ENCODE measurements around the gene C14orf93. TPM values are rescaled to one million over a fixed set of nuclear protein-coding genes. Genes with fewer than 3 reads are reported as not detected.

The C14orf93 gene
- total RNA-seq, 1 donor from 2014 or later = 16.0 TPM

GRCh38 chr14:23000860-23001259 is 9.1 kb downstream of the C14orf93 start:
- no peak overlapping the region for H3K4me3 ChIP-seq
- no peaks in the 10 kb centered on the region for H3K4me1 ChIP-seq
- TF ChIP-seq POLR2AphosphoS5 (IDR thresholded peaks at IDR 0.05; ENCODE audit: insufficient read depth in 1 of 2, low read depth in 1 of 2) (no peak), POLR2A (IDR thresholded peaks at IDR 0.05) (no peak), CTCF (IDR thresholded peaks at IDR 0.05) (no peak)
- H3K27me3 ChIP-seq = no peaks in the 10 kb centered on the region
- no peaks in the 10 kb centered on the region for H3K36me3 ChIP-seq
- no peak for DNase-seq (ENCODE audit: extremely low spot score in 2 of 2)
- no peak overlapping the region for H3K27ac ChIP-seq
- no peaks in the 10 kb centered on the region for H3K9me3 ChIP-seq
- intact Hi-C loops (cut with DNase I) = no loop called here

DNA sequence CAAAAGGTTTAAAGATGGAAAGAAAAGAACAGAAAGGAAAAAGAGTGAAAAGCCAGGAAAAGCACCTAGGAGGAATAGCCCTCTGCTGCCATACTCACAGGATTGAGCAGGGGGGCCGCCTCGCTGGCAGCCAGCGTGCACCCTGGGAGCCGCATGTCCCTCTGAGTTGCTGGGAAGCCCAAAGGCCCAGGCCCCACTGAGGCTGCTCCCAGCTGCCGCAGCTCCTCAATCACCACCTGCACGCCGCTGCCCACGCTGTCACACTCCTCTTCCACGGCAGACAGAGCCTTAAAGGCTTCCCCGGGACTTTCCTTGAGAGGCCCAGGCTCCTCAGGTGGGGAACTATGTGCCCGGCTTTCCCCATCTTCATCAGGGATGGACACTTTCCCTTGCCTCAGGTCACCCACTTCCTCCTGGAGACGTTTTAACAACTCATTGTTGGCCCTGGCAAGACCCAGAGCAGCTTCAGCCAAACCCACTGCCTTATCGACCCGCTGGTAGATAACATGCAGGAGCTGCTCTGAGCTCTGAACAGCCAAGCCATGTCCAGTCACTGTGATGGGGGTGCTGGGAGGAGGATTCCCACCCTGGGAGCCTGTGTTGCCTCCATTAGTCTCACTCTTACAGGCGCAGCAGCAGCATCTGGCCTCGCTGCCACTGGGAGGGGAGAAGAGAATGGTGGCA is 11.5 kb downstream of the C14orf93 start:
- no peaks in the 10 kb centered on the region for H3K9me3 ChIP-seq
- H3K4me3 ChIP-seq = no peak overlapping the region
- no peak for TF ChIP-seq CTCF (IDR thresholded peaks at IDR 0.05)
- no peak for TF ChIP-seq POLR2AphosphoS5 (IDR thresholded peaks at IDR 0.05; ENCODE audit: insufficient read depth in 1 of 2, low read depth in 1 of 2)
- TF ChIP-seq POLR2A (IDR thresholded peaks at IDR 0.05) = no peak
- H3K27ac ChIP-seq = no peak overlapping the region
- DNase-seq (ENCODE audit: extremely low spot score in 2 of 2) = no peak
- no peaks in the 10 kb centered on the region for H3K27me3 ChIP-seq
- H3K4me1 ChIP-seq = peaks cover 10% of the 10 kb centered on the region
- H3K36me3 ChIP-seq = no peaks in the 10 kb centered on the region
- intact Hi-C loops (cut with DNase I) = no loop called here

DNA sequence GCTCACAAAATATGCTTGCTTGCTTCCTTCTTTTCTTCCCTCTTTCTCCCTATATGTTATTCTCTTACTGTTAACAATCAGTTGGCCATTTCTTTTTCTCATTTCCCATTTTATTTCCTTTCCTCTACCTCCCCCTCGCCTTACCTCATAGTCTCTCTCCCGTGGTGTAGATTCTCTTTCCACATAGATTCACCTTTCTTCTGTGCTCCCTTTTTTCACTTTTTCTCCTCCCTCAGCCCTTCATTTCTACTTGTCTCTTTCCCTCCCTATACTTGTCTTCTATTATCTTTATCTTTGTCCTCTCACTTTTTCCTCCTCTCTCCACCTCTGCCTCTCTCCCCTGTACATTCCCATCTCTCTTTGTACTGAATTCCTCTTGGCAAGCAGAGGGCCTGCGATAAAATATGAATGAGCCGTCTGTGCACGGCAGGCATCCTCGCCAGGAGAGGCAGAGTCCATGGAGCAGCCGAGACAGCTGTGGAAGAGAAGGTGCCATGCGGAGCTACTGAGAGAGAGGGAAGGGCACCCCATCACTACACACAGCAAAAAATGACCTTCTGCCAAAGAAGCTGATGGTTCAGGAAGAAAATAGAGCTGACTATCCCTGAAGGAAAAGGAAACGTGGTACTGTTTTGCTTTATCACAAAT is 12.1 kb downstream of the C14orf93 start:
- DNase-seq (ENCODE audit: extremely low spot score in 2 of 2) = no peak
- TF ChIP-seq POLR2A (IDR thresholded peaks at IDR 0.05) = no peak
- TF ChIP-seq CTCF (IDR thresholded peaks at IDR 0.05) = no peak
- TF ChIP-seq POLR2AphosphoS5 (IDR thresholded peaks at IDR 0.05; ENCODE audit: insufficient read depth in 1 of 2, low read depth in 1 of 2) = no peak
- Histone ChIP-seq H3K27ac (no peak overlapping the region), H3K27me3 (no peaks in the 10 kb centered on the region), H3K9me3 (no peaks in the 10 kb centered on the region), H3K36me3 (no peaks in the 10 kb centered on the region), H3K4me3 (no peak overlapping the region), H3K4me1 (peaks cover 10% of the 10 kb centered on the region)
- intact Hi-C loops (cut with DNase I) = no loop called here

DNA sequence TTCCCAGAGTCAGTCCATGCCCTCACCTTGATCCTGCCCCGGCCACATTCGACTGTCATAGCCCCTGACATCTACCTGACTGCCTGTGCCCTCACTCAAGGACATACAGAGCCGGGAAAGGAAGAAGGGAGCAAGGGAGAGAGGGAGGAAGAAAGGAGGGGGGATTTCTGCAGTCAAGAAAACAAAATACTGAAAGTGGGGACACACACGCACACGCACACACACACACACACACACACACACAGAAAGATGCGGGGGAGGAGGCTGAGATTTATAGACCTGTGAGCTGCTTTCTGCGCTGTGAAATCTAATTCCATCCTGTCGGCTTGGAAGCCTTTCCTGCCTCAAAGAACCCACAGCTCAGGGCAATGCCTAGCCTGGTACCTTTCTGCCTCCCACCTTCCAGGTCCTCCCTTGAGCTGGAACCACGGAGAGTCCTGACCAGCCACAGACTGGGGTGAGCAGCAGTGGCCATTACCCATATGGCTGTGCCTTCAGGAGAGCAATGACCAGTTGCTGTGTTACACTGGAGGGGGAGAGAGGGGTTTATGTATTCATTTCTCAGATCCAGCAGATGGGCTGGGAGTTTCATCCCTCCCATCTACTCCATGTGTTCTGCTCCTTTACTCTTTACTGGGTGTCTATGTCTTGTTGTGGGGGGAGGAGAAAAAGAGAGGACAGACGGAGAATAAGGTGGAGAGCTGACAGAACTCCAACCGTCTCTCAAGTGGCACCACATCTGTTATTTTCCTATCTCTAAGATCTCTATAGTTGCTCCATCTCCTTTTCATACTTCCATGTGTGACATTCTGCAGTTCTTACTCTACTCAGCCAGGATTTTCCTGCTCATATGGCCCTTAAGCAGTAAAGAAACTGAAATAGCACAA is 12.9 kb downstream of the C14orf93 start:
- Histone ChIP-seq H3K27me3 (no peaks in the 10 kb centered on the region), H3K4me1 (peaks cover 10% of the 10 kb centered on the region), H3K27ac (no peak overlapping the region), H3K36me3 (no peaks in the 10 kb centered on the region), H3K4me3 (no peak overlapping the region), H3K9me3 (no peaks in the 10 kb centered on the region)
- intact Hi-C loops (cut with DNase I) = no loop called here
- DNase-seq (ENCODE audit: extremely low spot score in 2 of 2) = no peak
- TF ChIP-seq POLR2A (IDR thresholded peaks at IDR 0.05) (no peak), CTCF (IDR thresholded peaks at IDR 0.05) (no peak), POLR2AphosphoS5 (IDR thresholded peaks at IDR 0.05; ENCODE audit: insufficient read depth in 1 of 2, low read depth in 1 of 2) (no peak)
